Omental fat pad (tissue), 4 donors: ENCODE measurements around the gene IFT57. TPM values are rescaled to one million over a fixed set of nuclear protein-coding genes. Genes with fewer than 3 reads are reported as not detected.

Experiments
- ATAC-seq: fragments of 150-250 bp; one replicate; pipeline ENCODE4 v1.9.1; 2016; ENCODE audit warnings: mild to moderate bottlenecking, moderate library complexity; ENCODE audit not compliant: low FRiP score
- DNase-seq: peaks from one replicate; pipeline ENCODE4 v3.0.0-alpha.2; 2019; ENCODE audit warnings: low spot score
- CTCF ChIP-seq, 3 donors: fragments of 450-650 bp; IDR thresholded peaks; one replicate each; pipeline ENCODE4 v1.5.1; 2016 to 2017; ENCODE audit warnings: antibody characterized with exemption in 3 of 3, mild to moderate bottlenecking in 3 of 3, moderate library complexity in 2 of 3
- total RNA-seq, 4 donors: library from RNA; depleted of rRNA; stranded (reverse); fragments of >200 nt; gene quantifications; one replicate each; pipeline ENCODE4 v1.1.0, GENCODE V29; 2016

IFT57 gene
- total RNA-seq, 4 donors from 2014 or later: 31.6 to 59.6 (median 51.0) TPM

DNA sequence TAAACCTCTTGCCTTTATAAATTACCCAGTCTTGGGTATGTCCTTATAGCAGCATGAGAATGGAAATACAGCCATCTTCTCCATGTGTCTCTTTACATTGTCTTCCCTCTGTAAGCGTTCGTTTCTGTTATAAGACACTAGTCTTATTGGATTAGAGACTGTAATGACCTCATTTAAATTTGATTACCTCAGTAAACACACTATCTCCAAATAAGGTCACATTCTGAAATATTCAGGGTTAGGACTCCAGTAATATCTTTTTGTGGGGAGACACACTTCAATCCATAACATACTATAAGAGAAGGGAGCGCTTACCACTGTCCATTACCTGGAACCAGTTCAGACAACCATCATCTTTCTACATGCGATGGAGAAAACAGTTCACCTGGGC, 97.1 kb downstream of the IFT57 start:
- TF ChIP-seq CTCF (IDR thresholded peaks at IDR 0.05): no peak
- DNase-seq (no peak), ATAC-seq (no peak)

DNA sequence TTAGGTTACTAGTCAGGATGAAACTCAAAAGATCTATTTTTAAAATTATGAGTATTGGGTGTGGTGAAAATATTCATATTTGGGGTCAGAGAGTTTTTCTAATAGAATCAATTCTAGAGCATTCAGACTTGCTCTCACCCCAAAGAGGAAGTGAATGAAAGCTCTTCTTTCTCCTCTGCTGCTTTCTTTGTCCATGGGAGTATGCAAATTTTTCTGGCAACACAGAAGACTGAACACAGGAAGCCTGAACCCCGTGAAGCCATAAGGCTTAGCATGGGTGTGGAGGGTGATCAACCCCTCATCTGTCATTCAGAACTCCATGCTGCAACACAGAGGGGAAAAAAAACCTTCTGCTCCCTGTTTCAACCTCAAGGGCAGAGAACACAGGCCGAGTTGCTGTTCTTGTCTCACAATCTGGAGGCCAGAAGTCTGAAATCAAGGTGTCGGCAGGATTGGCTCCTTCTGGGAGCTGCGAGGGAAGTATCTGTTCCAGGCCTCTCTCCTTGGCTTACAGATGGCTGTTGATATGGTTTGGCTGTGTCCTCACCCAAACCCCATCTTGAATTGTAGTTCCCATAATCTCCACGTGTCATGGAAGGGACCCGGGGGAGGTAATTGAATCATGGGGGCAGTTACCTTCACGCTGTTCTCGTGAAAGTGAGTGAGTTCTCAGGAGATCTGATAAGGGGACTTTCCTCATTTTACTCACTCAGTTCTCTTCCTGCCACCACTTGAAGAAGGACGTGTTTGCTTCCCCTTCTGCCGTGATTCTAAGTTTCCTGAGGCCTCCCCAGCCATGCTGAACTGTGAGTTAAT, 97.7 kb downstream of the IFT57 start:
- DNase-seq: no peak
- no peak for ATAC-seq
- TF ChIP-seq CTCF (IDR thresholded peaks at IDR 0.05): no peak

GRCh38 chr3:108123326-108123725, 98.9 kb downstream of the IFT57 start:
- TF ChIP-seq CTCF (IDR thresholded peaks at IDR 0.05): no peak
- DNase-seq (no peak), ATAC-seq (no peak)

GRCh38 chr3:108122276-108122675, 99.9 kb downstream of the IFT57 start:
- no peak for DNase-seq
- TF ChIP-seq CTCF (IDR thresholded peaks at IDR 0.05): no peak
- ATAC-seq: no peak

DNA sequence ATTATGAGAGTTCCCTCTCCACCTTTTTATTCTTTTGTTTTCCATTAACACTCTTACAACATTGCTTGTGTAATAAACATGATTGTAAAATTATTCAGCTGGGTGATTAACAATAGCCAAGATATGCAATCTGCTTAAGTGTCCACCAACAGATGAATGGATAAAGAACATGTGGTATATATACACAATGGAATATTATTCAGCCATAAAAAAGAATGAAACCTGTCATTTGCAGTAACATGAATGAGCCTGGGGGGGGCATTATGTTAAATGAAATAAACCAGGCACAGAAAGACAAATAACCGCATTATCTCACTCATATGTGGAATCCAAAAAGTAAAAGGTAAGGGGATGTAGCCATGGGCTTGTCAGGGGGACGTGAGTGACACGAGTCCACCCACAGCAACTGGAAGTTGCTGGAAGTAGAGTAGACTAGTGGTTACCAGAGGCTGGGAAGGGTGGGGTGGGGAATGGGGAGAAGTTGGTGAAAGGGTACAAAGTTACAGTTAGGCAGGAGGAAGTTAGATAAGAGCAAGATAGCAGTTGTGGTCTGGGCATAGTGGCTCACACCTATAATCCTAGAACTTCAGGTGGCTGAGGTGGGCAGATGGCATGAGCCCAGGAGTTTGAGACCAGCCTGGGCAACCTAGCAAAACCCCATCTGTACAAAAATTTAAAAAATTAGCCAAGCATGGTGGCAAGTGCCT, 102.7 kb downstream of the IFT57 start:
- TF ChIP-seq CTCF (IDR thresholded peaks at IDR 0.05): no peak
- ATAC-seq (no peak), DNase-seq (no peak)

GRCh38 chr3:108118038-108118768, 104.0 kb downstream of the IFT57 start:
- no peak for TF ChIP-seq CTCF (IDR thresholded peaks at IDR 0.05)
- ATAC-seq (no peak), DNase-seq (no peak)
